HFFc6 (cell line): Measurements from ENCODE around the gene SLC36A3. TPM values are rescaled to one million over a fixed set of nuclear protein-coding genes. Genes with fewer than 3 reads are reported as not detected.
"Not testable (repeated sequence)": the region's sequence is repeated elsewhere in the genome, so short reads cannot be mapped to it uniquely, and the experiment has no call there.

Experiments
- DNase-seq: peaks from one replicate; pipeline ENCODE4 v3.0.0-alpha.2; 2018
- H3K27ac Mint-ChIP-seq: 2 replicates; pipeline ENCODE4 v1.8.0; 2020; ENCODE audit warnings: mild to moderate bottlenecking, mixed read lengths
- H3K27me3 Mint-ChIP-seq: 2 replicates; pipeline ENCODE4 v1.8.0; 2021; ENCODE audit warnings: mild to moderate bottlenecking, moderate library complexity, mixed read lengths; ENCODE audit not compliant: insufficient read depth
- H3K36me3 Mint-ChIP-seq: 2 replicates; pipeline ENCODE4 v1.8.0; 2021; ENCODE audit warnings: low read depth, mixed read lengths
- H3K4me1 Mint-ChIP-seq: 2 replicates; pipeline ENCODE4 v1.8.0; 2020; ENCODE audit warnings: low read depth, mixed read lengths
- H3K4me3 Mint-ChIP-seq: 2 replicates; pipeline ENCODE4 v1.8.0; 2020; ENCODE audit warnings: mild to moderate bottlenecking, moderate library complexity, mixed read lengths
- H3K9me3 Mint-ChIP-seq: 2 replicates; pipeline ENCODE4 v1.8.0; 2020; ENCODE audit warnings: mild to moderate bottlenecking, mixed read lengths
- total RNA-seq, 6 experiments: library from RNA; stranded (reverse); fragmentation: NEBNext Ultra II Directional; extraction: Animal tissue kit (Norgen Biotek cat#: 25700); gene quantifications; 2 replicates in 1 of 6; 3 replicates in 5 of 6; pipeline ENCODE4 v1.2.3, GENCODE V29; 2021
- TF ChIP-seq, protein P1 (sequence below): fragments of 200-600 bp; sonication (generic); IDR thresholded peaks from 2 replicates; pipeline ENCODE4 v1.5.0; 2021; ENCODE audit warnings: antibody characterized with exemption, mild to moderate bottlenecking

The SLC36A3 gene
- total RNA-seq, 6 experiments from 2014 or later, result not detected

DNA sequence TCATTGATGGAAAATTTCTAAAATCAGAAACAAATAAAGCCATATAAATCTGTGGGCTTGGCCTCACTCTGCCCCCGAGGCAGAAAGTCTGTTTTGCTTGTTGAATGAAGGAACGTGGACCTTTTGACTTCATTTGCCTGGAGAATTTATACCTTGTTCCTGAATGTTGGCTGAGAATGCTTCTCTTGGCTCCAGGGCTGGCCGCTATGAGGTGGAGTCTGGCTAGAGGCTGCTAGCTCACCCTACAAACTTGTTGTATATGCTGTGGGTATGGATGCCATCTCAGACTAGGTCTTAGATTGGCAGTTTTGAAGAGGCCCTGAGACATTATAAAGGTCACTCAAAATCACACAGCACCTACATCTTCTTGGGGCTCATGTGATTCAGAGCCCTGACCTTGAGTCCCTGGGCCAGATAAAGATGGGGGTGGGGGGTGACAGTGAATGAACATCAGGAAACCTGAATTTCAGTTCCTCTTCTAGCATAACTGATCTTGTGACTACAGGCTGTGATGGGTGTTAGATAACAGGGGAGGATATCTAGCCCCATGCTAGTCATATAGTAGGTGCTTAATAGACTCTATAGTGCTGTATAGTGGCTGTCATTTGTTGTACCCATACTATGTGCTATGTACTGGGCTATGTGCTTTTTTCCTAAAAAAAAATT is 47.8 kb downstream of the SLC36A3 start:
- no peaks in the 10 kb centered on the region; the same call in 1 of the 2 replicates for H3K27me3 Mint-ChIP-seq
- H3K27ac Mint-ChIP-seq, result no peak overlapping the region
- DNase-seq, result no peak
- TF ChIP-seq, protein P1, sequence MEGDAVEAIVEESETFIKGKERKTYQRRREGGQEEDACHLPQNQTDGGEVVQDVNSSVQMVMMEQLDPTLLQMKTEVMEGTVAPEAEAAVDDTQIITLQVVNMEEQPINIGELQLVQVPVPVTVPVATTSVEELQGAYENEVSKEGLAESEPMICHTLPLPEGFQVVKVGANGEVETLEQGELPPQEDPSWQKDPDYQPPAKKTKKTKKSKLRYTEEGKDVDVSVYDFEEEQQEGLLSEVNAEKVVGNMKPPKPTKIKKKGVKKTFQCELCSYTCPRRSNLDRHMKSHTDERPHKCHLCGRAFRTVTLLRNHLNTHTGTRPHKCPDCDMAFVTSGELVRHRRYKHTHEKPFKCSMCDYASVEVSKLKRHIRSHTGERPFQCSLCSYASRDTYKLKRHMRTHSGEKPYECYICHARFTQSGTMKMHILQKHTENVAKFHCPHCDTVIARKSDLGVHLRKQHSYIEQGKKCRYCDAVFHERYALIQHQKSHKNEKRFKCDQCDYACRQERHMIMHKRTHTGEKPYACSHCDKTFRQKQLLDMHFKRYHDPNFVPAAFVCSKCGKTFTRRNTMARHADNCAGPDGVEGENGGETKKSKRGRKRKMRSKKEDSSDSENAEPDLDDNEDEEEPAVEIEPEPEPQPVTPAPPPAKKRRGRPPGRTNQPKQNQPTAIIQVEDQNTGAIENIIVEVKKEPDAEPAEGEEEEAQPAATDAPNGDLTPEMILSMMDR, result no peak
- H3K4me3 Mint-ChIP-seq, result no peak overlapping the region
- H3K36me3 Mint-ChIP-seq, result no peaks in the 10 kb centered on the region; the same call in 1 of the 2 replicates
- peaks cover 48% of the 10 kb centered on the region for H3K4me1 Mint-ChIP-seq
- H3K9me3 Mint-ChIP-seq, result no peaks in the 10 kb centered on the region

DNA sequence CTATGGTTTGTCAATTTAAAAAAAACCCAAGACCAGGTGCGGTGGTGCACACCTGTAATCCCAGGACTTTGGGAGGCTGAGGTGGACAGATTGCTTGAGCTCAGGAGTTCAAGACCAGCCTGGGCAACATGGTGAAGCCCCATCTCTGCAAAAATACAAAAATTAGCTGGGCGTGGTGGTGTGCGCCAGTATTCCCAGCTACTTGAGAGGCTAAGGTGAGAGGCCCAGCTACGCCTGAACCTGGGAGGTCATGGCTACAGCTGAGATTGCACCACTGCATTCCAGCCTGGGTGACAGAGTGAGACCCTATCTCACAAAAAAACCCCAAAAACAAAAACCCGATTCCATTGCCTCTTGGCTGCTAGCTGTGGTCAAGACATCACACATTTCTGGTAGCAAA is 48.6 kb downstream of the SLC36A3 start:
- not testable (repeated sequence) for DNase-seq, H3K36me3 Mint-ChIP-seq, H3K4me3 Mint-ChIP-seq, H3K27me3 Mint-ChIP-seq, H3K27ac Mint-ChIP-seq, H3K9me3 Mint-ChIP-seq
- peaks cover 50% of the 10 kb centered on the region for H3K4me1 Mint-ChIP-seq

DNA sequence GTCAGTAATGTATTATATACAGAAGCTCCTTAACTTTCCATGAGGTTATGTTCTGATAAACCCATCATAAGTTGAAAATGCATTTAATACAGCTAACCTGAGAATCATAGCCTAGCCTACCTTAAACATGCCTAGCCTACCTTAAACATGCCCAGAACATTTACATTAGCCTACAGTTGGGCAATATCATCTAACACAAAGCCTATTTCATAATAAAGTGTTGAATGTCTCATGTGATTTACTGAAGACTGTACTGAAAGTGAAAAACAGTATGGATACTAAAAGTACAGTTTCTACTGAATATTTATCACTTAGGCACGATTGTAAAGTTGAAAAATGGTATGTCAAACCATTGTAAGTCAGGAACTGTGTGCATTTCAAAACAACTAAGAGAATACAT is 49.0 kb downstream of the SLC36A3 start:
- peaks cover 50% of the 10 kb centered on the region for H3K4me1 Mint-ChIP-seq
- TF ChIP-seq, protein P1, result no peak
- no peaks in the 10 kb centered on the region; the same call in 1 of the 2 replicates for H3K36me3 Mint-ChIP-seq
- DNase-seq, result no peak
- H3K9me3 Mint-ChIP-seq, result no peaks in the 10 kb centered on the region
- no peak overlapping the region for H3K4me3 Mint-ChIP-seq
- no peak overlapping the region for H3K27ac Mint-ChIP-seq
- H3K27me3 Mint-ChIP-seq, result peaks cover 4% of the 10 kb centered on the region

DNA sequence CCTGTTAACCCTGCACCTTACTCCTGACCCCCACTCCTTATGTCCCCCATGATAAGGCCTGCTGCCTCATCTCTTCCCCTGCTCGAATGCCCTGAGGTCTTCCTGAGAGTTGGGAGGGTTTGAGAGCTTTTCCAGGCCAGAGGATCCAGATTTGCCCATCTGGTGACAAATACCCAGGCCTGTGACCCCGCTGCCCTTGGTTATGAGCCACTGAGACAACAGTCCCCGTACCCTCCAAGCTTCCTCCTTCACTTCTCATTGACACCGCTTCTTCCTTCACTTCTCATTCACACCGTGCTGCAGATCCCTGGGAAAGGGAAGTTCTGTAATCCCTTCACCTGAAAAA is 50.0 kb downstream of the SLC36A3 start:
- H3K9me3 Mint-ChIP-seq, result no peaks in the 10 kb centered on the region
- DNase-seq, result no peak

DNA sequence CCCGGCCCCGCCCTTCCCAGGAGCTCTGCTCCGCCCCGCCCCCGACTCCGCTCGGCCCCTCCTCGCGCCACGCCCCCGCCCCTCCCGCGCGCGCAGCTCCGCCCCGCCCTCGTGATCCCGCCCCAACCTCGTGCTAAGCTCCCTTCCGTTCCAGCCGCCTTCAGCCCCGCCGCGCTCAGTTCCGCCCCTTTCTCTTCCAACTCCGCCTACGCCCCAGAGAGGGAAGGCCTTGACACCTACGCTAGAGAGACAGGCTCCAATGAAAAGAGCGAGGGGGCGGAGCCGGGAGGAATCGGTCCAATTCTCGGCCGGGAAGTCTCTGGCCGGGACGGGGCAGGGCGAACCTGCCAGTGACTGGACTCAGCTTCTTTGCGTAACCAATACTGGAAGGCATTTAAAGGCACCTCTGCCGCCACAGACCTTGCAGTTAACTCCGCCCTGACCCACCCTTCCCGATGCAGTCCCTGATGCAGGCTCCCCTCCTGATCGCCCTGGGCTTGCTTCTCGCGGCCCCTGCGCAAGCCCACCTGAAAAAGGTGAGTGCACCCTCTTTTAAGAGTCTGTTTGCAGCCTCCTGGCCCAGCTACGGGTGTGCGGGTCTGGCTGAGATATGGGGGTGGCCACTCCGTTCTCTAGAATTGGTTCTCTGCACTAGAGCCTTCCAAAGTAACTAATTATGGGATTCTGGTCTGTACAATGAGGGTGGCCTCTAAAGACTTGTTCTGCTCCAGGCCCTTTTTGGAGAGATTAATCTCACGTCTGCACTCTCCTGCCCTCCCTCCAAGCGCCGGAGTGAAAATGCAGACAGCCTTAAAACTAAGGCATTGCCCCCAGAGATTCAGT is 50.6 kb downstream of the SLC36A3 start, which contains the start of gene GM2A:
Gene GM2A, plus strand, starts transcription at position 424 of the 843 bp plus-strand sequence. Its CDS starts 32 bp downstream, at position 456.
- Mint-ChIP-seq H3K27me3 (peaks cover 12% of the 10 kb centered on the region), H3K9me3 (no peaks in the 10 kb centered on the region), H3K36me3 (no peaks in the 10 kb centered on the region; the same call in 1 of the 2 replicates), H3K4me3 (peak within 1 kb of the TSS; percentile 88), H3K27ac (peak within 1 kb of the TSS; percentile 42), H3K4me1 (peaks cover 42% of the 10 kb centered on the region)
- DNase-seq, result peak; percentile 99
- TF ChIP-seq, protein P1, result no peak

More for the DNA sequence above, 50.0 kb downstream of the SLC36A3 start:
- Mint-ChIP-seq H3K27me3 (peaks cover 12% of the 10 kb centered on the region), H3K27ac (peak overlapping the region; percentile 5), H3K4me1 (peaks cover 48% of the 10 kb centered on the region), H3K36me3 (no peaks in the 10 kb centered on the region; the same call in 1 of the 2 replicates), H3K4me3 (peak overlapping the region; percentile 88)
- TF ChIP-seq, protein P1, result no peak

DNA sequence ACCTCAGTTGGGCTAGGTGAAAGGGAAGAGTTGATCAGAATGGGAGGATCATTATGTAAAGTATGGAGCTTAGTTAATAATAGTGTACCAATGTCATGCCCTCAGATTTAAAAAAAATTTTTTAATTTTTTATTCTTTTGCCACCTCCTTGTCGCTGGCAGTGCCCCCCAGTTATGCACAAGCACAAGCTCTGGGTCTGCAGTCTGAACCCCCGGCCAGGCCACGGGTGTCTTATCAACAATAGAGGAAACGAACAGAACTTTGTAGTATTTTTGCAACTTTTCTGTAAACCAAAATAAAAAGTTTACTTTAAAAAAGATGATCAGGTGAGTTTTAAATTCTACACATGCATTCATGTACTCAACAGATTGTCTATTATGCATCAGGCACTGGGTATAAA is 51.9 kb downstream of the SLC36A3 start:
- TF ChIP-seq, protein P1, result no peak
- Mint-ChIP-seq H3K4me3 (peak overlapping the region; percentile 88), H3K27me3 (peaks cover 12% of the 10 kb centered on the region), H3K9me3 (no peaks in the 10 kb centered on the region), H3K36me3 (no peaks in the 10 kb centered on the region), H3K27ac (no peak overlapping the region), H3K4me1 (peaks cover 29% of the 10 kb centered on the region)
- DNase-seq, result no peak
